ENCODE results near the gene PROX2. TPM values are rescaled to one million over a fixed set of nuclear protein-coding genes. Genes with fewer than 3 reads are reported as not detected.

Gene PROX2, protein sequence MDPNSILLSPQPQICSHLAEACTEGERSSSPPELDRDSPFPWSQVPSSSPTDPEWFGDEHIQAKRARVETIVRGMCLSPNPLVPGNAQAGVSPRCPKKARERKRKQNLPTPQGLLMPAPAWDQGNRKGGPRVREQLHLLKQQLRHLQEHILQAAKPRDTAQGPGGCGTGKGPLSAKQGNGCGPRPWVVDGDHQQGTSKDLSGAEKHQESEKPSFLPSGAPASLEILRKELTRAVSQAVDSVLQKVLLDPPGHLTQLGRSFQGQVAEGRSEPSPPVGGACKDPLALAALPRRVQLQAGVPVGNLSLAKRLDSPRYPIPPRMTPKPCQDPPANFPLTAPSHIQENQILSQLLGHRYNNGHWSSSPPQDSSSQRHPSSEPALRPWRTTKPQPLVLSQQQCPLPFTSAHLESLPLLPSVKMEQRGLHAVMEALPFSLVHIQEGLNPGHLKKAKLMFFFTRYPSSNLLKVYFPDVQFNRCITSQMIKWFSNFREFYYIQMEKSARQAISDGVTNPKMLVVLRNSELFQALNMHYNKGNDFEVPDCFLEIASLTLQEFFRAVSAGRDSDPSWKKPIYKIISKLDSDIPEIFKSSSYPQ
- not detected for total RNA-seq
- polyA plus RNA-seq, result not detected
- long read RNA-seq, donor 1, partial matches to known transcripts, result 0 of 1 reads
- long read RNA-seq, donor 1, other reads (novel, unspliced or antisense), result 1 of 1 reads
- long read RNA-seq, donor 2, result 0 reads
- long read RNA-seq, donor 3, partial matches to known transcripts, result 0 of 2 reads
- long read RNA-seq, donor 3, other reads (novel, unspliced or antisense), result 2 of 2 reads

DNA sequence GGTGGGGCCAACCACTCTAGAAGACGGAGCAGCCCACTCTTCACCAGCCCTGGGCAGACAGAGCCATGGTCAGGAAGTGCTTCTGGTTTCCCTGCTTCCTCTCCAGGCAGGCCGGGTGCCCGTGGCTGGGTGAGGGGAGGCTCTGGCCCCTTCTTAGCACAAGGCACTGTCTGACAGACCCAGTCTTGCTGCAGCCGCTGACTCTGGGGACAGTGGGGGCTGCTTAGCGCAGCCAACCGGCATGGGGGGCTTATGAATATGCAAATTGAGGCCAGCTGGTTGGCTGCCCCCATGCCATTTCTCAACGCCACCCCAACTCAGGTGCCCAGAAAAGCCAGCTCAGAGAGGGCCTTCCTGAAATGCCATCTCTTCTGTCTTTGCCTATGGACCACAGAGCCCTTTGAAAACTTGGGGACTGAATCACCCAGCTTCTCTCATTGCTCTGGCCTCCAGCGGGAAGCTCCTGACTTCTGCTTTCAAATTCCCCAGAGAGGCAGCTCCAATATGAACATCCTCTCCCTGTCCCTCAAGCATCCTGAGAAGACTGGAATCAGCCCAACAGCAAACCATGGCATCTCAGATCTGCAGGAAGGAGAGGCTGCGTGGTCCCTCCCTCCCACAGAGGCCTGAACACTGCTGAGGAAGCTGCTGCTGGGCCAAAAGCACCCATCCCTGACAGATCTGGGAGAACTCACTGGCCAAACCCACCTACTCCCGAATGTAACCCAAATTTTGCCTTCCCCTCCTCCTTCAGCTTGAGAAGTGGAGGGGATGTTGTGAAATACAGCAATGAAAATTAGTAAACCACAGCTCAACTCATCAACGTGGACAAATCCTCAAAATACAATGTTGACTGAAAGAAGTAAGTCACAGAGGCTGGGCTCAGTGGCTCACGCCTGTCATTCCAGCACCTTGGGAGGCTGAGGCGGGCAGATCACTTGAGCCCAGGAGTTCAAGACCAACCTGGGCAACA lies at the start of gene PROX2:
PROX2 (minus strand) TSS at position 205 of the 973 bp plus-strand sequence. CDS start 12,311 bp downstream, outside the sequence.
- WGBS, 3 donors, result 52 to 63% (median 61%) methylated on average over 13 of the region's 13 CpGs
- Histone ChIP-seq H3K27ac (no peak within 1 kb of the TSS), H3K36me3 (no peaks in the 10 kb centered on the region), H3K27me3 (no peaks in the 10 kb centered on the region), H3K9me3 (no peaks in the 10 kb centered on the region), H3K4me3 (no peak within 1 kb of the TSS), H3K4me1 (ENCODE audit: insufficient read depth) (peaks cover 1% of the 10 kb centered on the region)
- no peak for DNase-seq
- TF ChIP-seq POLR2A (IDR thresholded peaks at IDR 0.05), result no peak
- TF ChIP-seq, protein P1, sequence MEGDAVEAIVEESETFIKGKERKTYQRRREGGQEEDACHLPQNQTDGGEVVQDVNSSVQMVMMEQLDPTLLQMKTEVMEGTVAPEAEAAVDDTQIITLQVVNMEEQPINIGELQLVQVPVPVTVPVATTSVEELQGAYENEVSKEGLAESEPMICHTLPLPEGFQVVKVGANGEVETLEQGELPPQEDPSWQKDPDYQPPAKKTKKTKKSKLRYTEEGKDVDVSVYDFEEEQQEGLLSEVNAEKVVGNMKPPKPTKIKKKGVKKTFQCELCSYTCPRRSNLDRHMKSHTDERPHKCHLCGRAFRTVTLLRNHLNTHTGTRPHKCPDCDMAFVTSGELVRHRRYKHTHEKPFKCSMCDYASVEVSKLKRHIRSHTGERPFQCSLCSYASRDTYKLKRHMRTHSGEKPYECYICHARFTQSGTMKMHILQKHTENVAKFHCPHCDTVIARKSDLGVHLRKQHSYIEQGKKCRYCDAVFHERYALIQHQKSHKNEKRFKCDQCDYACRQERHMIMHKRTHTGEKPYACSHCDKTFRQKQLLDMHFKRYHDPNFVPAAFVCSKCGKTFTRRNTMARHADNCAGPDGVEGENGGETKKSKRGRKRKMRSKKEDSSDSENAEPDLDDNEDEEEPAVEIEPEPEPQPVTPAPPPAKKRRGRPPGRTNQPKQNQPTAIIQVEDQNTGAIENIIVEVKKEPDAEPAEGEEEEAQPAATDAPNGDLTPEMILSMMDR (IDR thresholded peaks at IDR 0.05), result no peak
- TF ChIP-seq EP300 (IDR thresholded peaks at IDR 0.05), result no peak
- intact Hi-C loops (cut with DNase I), result no loop called here

DNA sequence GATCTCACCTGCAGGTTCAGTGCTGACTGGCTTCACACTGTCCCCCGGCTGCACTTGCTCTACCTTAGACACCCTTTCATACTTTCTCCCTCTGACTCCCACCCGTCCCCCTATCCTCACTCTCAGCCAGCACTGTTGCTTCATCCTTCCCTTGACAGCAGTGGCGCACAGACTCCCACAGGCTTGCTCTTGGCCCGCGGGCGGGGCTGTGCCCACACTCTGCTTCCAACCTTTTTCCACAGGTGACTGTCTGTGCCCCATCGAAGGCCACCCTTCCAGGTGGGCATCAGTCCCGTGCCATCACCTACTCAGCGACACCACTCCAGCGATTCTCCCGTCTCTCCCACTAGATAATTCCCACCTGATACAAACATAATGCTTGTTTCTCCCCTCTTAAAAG lies 48.1 kb upstream of the PROX2 start:
- no peaks in the 10 kb centered on the region for H3K27me3 ChIP-seq
- 79 to 83% (median 81%) methylated on average over 11 of the region's 11 CpGs for WGBS, 3 donors
- TF ChIP-seq, protein P1 (IDR thresholded peaks at IDR 0.05), result no peak
- TF ChIP-seq EP300 (IDR thresholded peaks at IDR 0.05) (no peak), POLR2A (IDR thresholded peaks at IDR 0.05) (no peak)
- no peaks in the 10 kb centered on the region for H3K4me1 ChIP-seq (ENCODE audit: insufficient read depth)
- H3K9me3 ChIP-seq, result no peaks in the 10 kb centered on the region
- no peak overlapping the region for H3K4me3 ChIP-seq
- no peaks in the 10 kb centered on the region for H3K36me3 ChIP-seq
- H3K27ac ChIP-seq, result no peak overlapping the region
- DNase-seq, result no peak
- intact Hi-C loops (cut with DNase I), result no loop called here

DNA sequence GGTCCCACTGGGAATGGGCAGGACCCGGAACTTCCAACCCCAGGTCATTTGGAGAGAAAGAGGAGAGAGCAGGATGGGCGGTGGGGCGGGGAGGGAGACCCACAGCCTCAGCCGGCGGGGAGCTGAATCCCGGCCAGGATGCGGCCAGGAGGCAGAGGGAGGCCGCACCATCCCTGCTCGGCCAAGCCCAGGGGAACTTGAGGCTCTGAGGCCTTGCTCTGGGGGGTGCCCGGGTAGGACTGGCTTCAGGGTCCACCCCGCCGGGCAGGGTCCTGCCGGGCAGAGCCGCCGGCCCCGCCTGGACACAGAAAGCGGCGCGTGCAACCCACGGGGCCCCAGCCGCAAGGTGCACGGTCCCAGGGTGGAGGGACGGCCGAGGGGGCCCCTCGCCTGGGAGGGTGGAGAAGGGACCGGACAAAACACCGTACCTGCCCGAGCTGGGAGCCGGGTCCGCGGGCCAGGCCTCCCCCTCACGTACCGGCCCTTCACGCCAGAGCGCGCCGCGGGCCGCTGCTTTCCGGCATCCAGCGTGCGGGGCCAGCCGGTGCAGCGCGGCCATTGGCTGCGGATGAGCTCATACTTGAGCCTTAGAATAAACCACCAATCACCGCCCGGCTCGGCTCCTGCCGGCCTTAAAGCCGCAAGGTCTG lies 46.9 kb upstream of the PROX2 start, which contains the start of gene RPS6KL1:
RPS6KL1 (minus strand) TSS at position 509 of the 650 bp plus-strand sequence. CDS start 1,719 bp downstream, outside the sequence.
- Histone ChIP-seq H3K36me3 (no peaks in the 10 kb centered on the region), H3K4me3 (peak within 1 kb of the TSS; percentile 51), H3K27ac (peak within 1 kb of the TSS in 1 of 2 donors; percentile 17), H3K4me1 (ENCODE audit: insufficient read depth) (peaks cover 3% of the 10 kb centered on the region), H3K9me3 (no peaks in the 10 kb centered on the region), H3K27me3 (no peaks in the 10 kb centered on the region)
- 4 to 7% (median 5%) methylated on average over 28 to 51 of the region's 51 CpGs for WGBS, 3 donors
- TF ChIP-seq POLR2A (IDR thresholded peaks at IDR 0.05), result no peak
- TF ChIP-seq, protein P1 (IDR thresholded peaks at IDR 0.05), result no peak
- intact Hi-C loops (cut with DNase I), result no loop called here
- peak; percentile 58 to 84 (median 74) for DNase-seq

Data from ovary (tissue), 10 donors.